GM10847 (cell line): ENCODE data around the gene FAM9B.

Source experiments
- POLR2A ChIP-seq: IDR thresholded peaks from 2 replicates; pipeline ENCODE4 v1.6.1; 2011; ENCODE audit not compliant: insufficient read length; ENCODE audit errors: extremely low read depth

FAM9B gene

DNA sequence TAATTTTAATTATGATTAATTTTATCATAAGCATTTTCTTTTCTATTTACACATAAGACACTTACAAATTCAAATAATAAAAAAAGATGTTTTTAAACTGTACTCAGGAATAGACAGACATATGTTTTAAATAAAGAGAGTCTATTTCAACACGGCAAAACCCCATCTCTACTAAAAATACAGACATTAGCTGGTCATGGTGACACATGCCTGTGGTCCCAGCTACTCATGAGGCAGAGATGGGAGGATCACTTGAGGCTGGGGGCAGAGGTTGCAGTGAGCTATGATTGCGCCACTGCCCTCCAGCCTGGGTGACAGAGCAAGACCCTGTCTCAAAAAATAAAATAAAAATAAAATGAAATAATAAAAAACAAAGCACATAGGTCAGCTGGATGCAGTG lies 14.8 kb downstream of the FAM9B start:
- no peak for TF ChIP-seq POLR2A

GRCh38 chrX:9003041-9003440 lies 30.9 kb downstream of the FAM9B start:
- TF ChIP-seq POLR2A, result no peak

DNA sequence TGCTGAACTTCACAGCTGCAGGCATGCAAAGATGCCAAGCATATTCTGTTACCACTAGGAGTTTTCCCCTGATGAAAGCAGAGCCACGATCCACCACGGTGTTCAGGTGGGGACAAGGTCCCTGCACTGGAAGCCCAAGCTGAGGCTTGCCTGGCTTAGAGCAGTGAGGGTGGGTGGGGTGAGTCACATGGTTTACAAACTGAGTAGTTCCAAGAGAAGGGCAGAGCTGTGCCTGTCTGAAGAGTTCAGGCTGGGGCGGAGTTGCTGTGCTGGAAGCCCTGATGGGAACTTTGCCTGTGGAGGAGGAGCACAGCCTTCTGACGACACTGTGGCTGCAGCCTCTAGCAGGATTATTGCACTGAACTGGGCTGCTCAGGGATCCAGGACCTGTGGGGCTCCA lies 45.5 kb downstream of the FAM9B start:
- no peak for TF ChIP-seq POLR2A

DNA sequence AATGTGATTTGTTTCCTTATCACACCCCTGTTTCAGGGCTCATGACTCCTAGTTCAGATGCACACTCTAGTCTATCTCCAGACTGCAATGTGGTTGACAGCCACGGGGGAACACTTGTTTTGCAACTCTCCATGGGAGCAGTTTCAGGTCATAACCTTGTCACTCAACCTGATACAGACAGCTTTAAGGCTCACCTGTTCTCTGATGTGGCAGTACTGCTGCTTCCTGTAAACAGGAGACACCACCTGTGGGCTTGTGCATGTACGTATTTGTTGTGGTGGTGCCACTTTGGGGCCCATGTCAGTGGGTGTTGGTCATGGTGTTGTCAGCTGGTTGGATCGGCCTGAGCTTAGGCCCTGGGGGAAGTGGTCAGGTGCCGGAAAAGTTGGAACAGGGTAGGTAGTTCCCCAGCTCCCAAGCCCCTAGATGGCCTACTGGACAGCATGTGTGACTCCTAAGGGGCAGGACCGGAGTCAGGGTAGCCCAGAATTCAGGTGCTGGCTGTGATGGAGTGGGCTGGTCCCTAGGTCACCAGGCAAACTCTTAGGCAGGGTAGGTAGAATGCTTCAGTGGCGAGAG lies 46.2 kb downstream of the FAM9B start:
- TF ChIP-seq POLR2A, result no peak

- no peak for TF ChIP-seq POLR2A
These were observed 49.7 kb downstream of the FAM9B start for GRCh38 chrX:8984231-8984630.

GRCh38 chrX:8981723-8982122 lies 52.2 kb downstream of the FAM9B start:
- TF ChIP-seq POLR2A, result no peak

- no peak for TF ChIP-seq POLR2A
These were observed 53.2 kb downstream of the FAM9B start for GRCh38 chrX:8980756-8981155.
